ENCODE measurements around the gene NDRG3. TPM values are rescaled to one million over a fixed set of nuclear protein-coding genes. Genes with fewer than 3 reads are reported as not detected.

NDRG3 gene
- polyA plus RNA-seq, 1 donor from 2014 or later = 61.0 TPM

DNA sequence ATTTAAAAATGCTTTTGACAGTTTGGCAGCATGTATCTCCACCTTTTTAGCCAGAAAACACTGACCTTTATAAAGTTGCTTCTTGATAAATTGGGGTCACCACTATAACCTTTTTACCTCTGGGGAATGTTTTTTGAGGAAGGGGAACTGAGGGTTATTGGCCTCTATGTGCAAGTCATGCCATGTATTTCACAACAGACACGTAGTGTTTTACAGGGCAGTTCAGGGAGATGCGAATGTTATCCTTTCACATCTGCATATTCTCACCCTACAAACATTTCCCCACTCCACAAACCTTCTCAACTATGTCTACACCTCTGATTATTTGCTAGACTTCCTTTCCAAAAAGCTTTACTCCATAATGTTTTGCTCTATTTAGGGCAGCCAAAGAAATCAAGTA is 82.9 kb downstream of the NDRG3 start (continued):
- no peak for TF ChIP-seq EZH2 (IDR thresholded peaks at IDR 0.05; ENCODE audit: borderline replicate concordance, insufficient read depth, low read length, poor library complexity, severe bottlenecking)

DNA sequence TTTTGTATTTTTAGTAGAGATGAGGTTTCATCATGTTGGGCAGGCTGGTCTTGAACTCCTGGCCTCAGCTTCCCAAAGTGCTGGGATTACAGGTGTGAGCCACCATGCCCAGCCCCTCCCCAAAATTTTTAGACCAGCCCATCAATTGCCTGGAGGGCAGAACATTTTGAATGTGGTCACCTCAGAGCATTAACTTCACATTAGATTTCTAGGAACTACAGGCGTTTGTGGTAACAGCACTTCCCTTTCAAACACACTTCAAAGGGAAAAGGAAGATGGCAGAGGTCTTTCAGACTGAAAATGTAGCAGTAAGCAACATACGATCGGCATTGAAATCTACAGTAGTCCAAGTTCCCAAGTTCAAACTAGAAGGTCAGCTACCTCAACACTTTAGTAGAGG is 87.6 kb downstream of the NDRG3 start:
- TF ChIP-seq TAF1 (IDR thresholded peaks at IDR 0.05; ENCODE audit: low read depth) (no peak), SMC3 (conservative IDR thresholded peaks at IDR 0.05; ENCODE audit: poor library complexity) (no peak), EZH2 (IDR thresholded peaks at IDR 0.05; ENCODE audit: borderline replicate concordance, insufficient read depth, low read length, poor library complexity, severe bottlenecking) (no peak), POLR2AphosphoS5 (IDR thresholded peaks at IDR 0.05) (no peak), EP300 (conservative IDR thresholded peaks at IDR 0.05; ENCODE audit: poor library complexity, severe bottlenecking) (no peak)
- no peak overlapping the region for H3K27ac ChIP-seq (ENCODE audit: low read length)

DNA sequence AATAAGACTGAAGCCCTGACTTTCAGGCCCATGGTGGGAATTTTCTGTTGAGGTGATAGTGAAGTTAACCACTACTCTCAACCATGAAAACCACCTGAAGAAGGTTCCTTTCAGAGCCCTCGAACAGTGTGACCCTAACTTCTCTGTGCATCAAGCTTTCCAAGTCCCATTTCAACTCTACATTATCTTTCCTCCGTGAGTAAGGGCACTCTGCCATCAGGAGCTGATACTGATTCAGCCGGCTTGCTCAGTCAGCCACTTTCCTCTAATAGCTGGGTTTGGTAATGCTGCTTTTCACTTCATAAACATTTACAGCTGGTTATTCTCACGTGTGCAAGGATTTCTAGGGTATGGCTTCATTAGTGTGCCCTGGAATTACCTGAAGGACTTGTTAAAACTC is 89.2 kb downstream of the NDRG3 start:
- H3K9ac ChIP-seq (ENCODE audit: low read length) = no peak overlapping the region
- no peak overlapping the region for H3K4me3 ChIP-seq (ENCODE audit: low read length)
- H3K27me3 ChIP-seq (ENCODE audit: insufficient read depth, low read depth, low read length) = no peaks in the 10 kb centered on the region
- TF ChIP-seq MXI1 (conservative IDR thresholded peaks at IDR 0.05; ENCODE audit: poor library complexity, severe bottlenecking) (no peak), EP300 (conservative IDR thresholded peaks at IDR 0.05; ENCODE audit: poor library complexity, severe bottlenecking) (no peak), RAD21 (conservative IDR thresholded peaks at IDR 0.05) (no peak), POLR2AphosphoS5 (IDR thresholded peaks at IDR 0.05) (no peak), EZH2 (IDR thresholded peaks at IDR 0.05; ENCODE audit: borderline replicate concordance, insufficient read depth, low read length, poor library complexity, severe bottlenecking) (no peak)
- H3K27ac ChIP-seq (ENCODE audit: low read length) = no peak overlapping the region
- H4K20me1 ChIP-seq (ENCODE audit: insufficient read depth) = no peaks in the 10 kb centered on the region
- H3K9me2 ChIP-seq (ENCODE audit: insufficient read depth, low read length) = no peaks in the 10 kb centered on the region
- no peaks in the 10 kb centered on the region for H3F3A ChIP-seq (ENCODE audit: insufficient read depth, low read length, poor library complexity, severe bottlenecking)
- H3K4me2 ChIP-seq (ENCODE audit: low read length) = no peak overlapping the region
- no peaks in the 10 kb centered on the region for H3K79me2 ChIP-seq (replicated peaks; ENCODE audit: insufficient read depth, low read length)
- H3K36me3 ChIP-seq (ENCODE audit: insufficient read depth, low read length) = no peaks in the 10 kb centered on the region
- no peak overlapping the region for H2AFZ ChIP-seq (ENCODE audit: low read depth, low read length)
- no peaks in the 10 kb centered on the region for H3K9me3 ChIP-seq (ENCODE audit: low read length)

More for the DNA sequence above, 87.6 kb downstream of the NDRG3 start:
- H3K4me2 ChIP-seq (ENCODE audit: low read length) = no peak overlapping the region
- H3K27me3 ChIP-seq (ENCODE audit: insufficient read depth, low read depth, low read length) = no peaks in the 10 kb centered on the region
- no peaks in the 10 kb centered on the region for H4K20me1 ChIP-seq (ENCODE audit: insufficient read depth)
- H3K4me3 ChIP-seq (ENCODE audit: low read length) = no peak overlapping the region
- H3F3A ChIP-seq (ENCODE audit: insufficient read depth, low read length, poor library complexity, severe bottlenecking) = no peaks in the 10 kb centered on the region
- no peaks in the 10 kb centered on the region for H3K79me2 ChIP-seq (replicated peaks; ENCODE audit: insufficient read depth, low read length)
- H3K9me3 ChIP-seq (ENCODE audit: low read length) = no peaks in the 10 kb centered on the region
- no peak overlapping the region for H2AFZ ChIP-seq (ENCODE audit: low read depth, low read length)
- no peaks in the 10 kb centered on the region for H3K36me3 ChIP-seq (ENCODE audit: insufficient read depth, low read length)
- H3K9me2 ChIP-seq (ENCODE audit: insufficient read depth, low read length) = no peaks in the 10 kb centered on the region
- H3K9ac ChIP-seq (ENCODE audit: low read length) = no peak overlapping the region

DNA sequence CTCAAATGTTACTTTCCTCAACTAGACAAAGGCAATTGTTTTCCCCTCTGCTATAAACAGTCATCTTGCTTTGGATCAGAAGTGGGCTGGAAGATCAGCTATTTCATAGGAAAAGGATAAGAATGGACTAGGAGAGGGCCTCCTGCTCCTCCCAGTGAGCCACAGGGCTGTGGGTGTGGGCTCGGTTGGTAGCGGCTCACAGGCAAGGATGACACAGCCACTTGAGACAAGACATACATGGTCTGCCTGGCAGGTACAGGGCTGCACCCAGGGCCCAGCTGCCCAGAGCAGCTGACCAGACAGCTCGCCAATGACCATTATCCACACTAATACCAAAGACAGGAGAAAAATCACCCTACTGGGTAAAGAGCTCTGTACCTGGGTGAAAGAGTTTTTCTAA is 90.9 kb downstream of the NDRG3 start:
- H3K27ac ChIP-seq (ENCODE audit: low read length) = no peak overlapping the region
- no peaks in the 10 kb centered on the region for H3K9me2 ChIP-seq (ENCODE audit: insufficient read depth, low read length)
- H3K36me3 ChIP-seq (ENCODE audit: insufficient read depth, low read length) = no peaks in the 10 kb centered on the region
- no peaks in the 10 kb centered on the region for H3K9me3 ChIP-seq (ENCODE audit: low read length)
- H3K27me3 ChIP-seq (ENCODE audit: insufficient read depth, low read depth, low read length) = no peaks in the 10 kb centered on the region
- H3K4me2 ChIP-seq (ENCODE audit: low read length) = no peak overlapping the region
- no peaks in the 10 kb centered on the region for H3K79me2 ChIP-seq (replicated peaks; ENCODE audit: insufficient read depth, low read length)
- no peak overlapping the region for H3K9ac ChIP-seq (ENCODE audit: low read length)
- no peaks in the 10 kb centered on the region for H3F3A ChIP-seq (ENCODE audit: insufficient read depth, low read length, poor library complexity, severe bottlenecking)
- H2AFZ ChIP-seq (ENCODE audit: low read depth, low read length) = no peak overlapping the region
- no peak for TF ChIP-seq TAF1 (IDR thresholded peaks at IDR 0.05; ENCODE audit: low read depth)
- TF ChIP-seq SMC3 (conservative IDR thresholded peaks at IDR 0.05; ENCODE audit: poor library complexity) = no peak
- TF ChIP-seq, protein P1, sequence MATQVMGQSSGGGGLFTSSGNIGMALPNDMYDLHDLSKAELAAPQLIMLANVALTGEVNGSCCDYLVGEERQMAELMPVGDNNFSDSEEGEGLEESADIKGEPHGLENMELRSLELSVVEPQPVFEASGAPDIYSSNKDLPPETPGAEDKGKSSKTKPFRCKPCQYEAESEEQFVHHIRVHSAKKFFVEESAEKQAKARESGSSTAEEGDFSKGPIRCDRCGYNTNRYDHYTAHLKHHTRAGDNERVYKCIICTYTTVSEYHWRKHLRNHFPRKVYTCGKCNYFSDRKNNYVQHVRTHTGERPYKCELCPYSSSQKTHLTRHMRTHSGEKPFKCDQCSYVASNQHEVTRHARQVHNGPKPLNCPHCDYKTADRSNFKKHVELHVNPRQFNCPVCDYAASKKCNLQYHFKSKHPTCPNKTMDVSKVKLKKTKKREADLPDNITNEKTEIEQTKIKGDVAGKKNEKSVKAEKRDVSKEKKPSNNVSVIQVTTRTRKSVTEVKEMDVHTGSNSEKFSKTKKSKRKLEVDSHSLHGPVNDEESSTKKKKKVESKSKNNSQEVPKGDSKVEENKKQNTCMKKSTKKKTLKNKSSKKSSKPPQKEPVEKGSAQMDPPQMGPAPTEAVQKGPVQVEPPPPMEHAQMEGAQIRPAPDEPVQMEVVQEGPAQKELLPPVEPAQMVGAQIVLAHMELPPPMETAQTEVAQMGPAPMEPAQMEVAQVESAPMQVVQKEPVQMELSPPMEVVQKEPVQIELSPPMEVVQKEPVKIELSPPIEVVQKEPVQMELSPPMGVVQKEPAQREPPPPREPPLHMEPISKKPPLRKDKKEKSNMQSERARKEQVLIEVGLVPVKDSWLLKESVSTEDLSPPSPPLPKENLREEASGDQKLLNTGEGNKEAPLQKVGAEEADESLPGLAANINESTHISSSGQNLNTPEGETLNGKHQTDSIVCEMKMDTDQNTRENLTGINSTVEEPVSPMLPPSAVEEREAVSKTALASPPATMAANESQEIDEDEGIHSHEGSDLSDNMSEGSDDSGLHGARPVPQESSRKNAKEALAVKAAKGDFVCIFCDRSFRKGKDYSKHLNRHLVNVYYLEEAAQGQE (IDR thresholded peaks at IDR 0.05; ENCODE audit: borderline replicate concordance) = no peak
- TF ChIP-seq EZH2 (IDR thresholded peaks at IDR 0.05; ENCODE audit: borderline replicate concordance, insufficient read depth, low read length, poor library complexity, severe bottlenecking) = no peak
- no peak for TF ChIP-seq EP300 (conservative IDR thresholded peaks at IDR 0.05; ENCODE audit: poor library complexity, severe bottlenecking)
- TF ChIP-seq RAD21 (conservative IDR thresholded peaks at IDR 0.05) = no peak
- no peak for TF ChIP-seq POLR2AphosphoS5 (IDR thresholded peaks at IDR 0.05)
- no peaks in the 10 kb centered on the region for H4K20me1 ChIP-seq (ENCODE audit: insufficient read depth)
- no peak overlapping the region for H3K4me3 ChIP-seq (ENCODE audit: low read length)
